ENCODE results near the gene PDXK. TPM values are rescaled to one million over a fixed set of nuclear protein-coding genes. Genes with fewer than 3 reads are reported as not detected.

Gene PDXK
- polyA plus RNA-seq, 1 donor from 2014 or later = 22.8 TPM

GRCh38 chr21:43694437-43695079 is 24.4 kb upstream of the PDXK start:
- Histone ChIP-seq H3K79me2 (replicated peaks; ENCODE audit: insufficient read depth, low read length) (no peaks in the 10 kb centered on the region), H3K27ac (ENCODE audit: low read length) (no peak overlapping the region), H2AFZ (ENCODE audit: low read depth, low read length) (no peak overlapping the region), H3K27me3 (ENCODE audit: insufficient read depth, low read depth, low read length) (no peaks in the 10 kb centered on the region), H3K36me3 (ENCODE audit: insufficient read depth, low read length) (no peaks in the 10 kb centered on the region), H3K9me2 (ENCODE audit: insufficient read depth, low read length) (no peaks in the 10 kb centered on the region), H3K9me3 (ENCODE audit: low read length) (no peaks in the 10 kb centered on the region), H3K4me2 (ENCODE audit: low read length) (no peak overlapping the region), H3F3A (ENCODE audit: insufficient read depth, low read length, poor library complexity, severe bottlenecking) (no peaks in the 10 kb centered on the region), H4K20me1 (ENCODE audit: insufficient read depth) (no peaks in the 10 kb centered on the region), H3K4me3 (ENCODE audit: low read length) (no peak overlapping the region), H3K9ac (ENCODE audit: low read length) (no peak overlapping the region)
- TF ChIP-seq CTCF (IDR thresholded peaks at IDR 0.05; ENCODE audit: poor library complexity, severe bottlenecking) (no peak), POLR2AphosphoS5 (IDR thresholded peaks at IDR 0.05) (no peak), REST (IDR thresholded peaks at IDR 0.05; ENCODE audit: borderline replicate concordance) (no peak), TAF1 (IDR thresholded peaks at IDR 0.05; ENCODE audit: low read depth) (no peak), EP300 (conservative IDR thresholded peaks at IDR 0.05; ENCODE audit: poor library complexity, severe bottlenecking) (no peak), SMC3 (conservative IDR thresholded peaks at IDR 0.05; ENCODE audit: poor library complexity) (no peak)

GRCh38 chr21:43696214-43696613 is 22.7 kb upstream of the PDXK start:
- Histone ChIP-seq H3K4me2 (ENCODE audit: low read length) (no peak overlapping the region), H2AFZ (ENCODE audit: low read depth, low read length) (no peak overlapping the region), H3K27me3 (ENCODE audit: insufficient read depth, low read depth, low read length) (no peaks in the 10 kb centered on the region), H3K27ac (ENCODE audit: low read length) (no peak overlapping the region), H3K4me3 (ENCODE audit: low read length) (no peak overlapping the region), H3K79me2 (replicated peaks; ENCODE audit: insufficient read depth, low read length) (no peaks in the 10 kb centered on the region), H3K9me3 (ENCODE audit: low read length) (no peaks in the 10 kb centered on the region), H4K20me1 (ENCODE audit: insufficient read depth) (no peaks in the 10 kb centered on the region), H3K9me2 (ENCODE audit: insufficient read depth, low read length) (no peaks in the 10 kb centered on the region), H3K9ac (ENCODE audit: low read length) (no peak overlapping the region), H3K36me3 (ENCODE audit: insufficient read depth, low read length) (no peaks in the 10 kb centered on the region), H3F3A (ENCODE audit: insufficient read depth, low read length, poor library complexity, severe bottlenecking) (no peaks in the 10 kb centered on the region)
- TF ChIP-seq REST (IDR thresholded peaks at IDR 0.05; ENCODE audit: borderline replicate concordance) = no peak
- no peak for TF ChIP-seq TAF1 (IDR thresholded peaks at IDR 0.05; ENCODE audit: low read depth)
- no peak for TF ChIP-seq EP300 (conservative IDR thresholded peaks at IDR 0.05; ENCODE audit: poor library complexity, severe bottlenecking)
- TF ChIP-seq EZH2 (IDR thresholded peaks at IDR 0.05; ENCODE audit: borderline replicate concordance, insufficient read depth, low read length, poor library complexity, severe bottlenecking) = no peak
- TF ChIP-seq MXI1 (conservative IDR thresholded peaks at IDR 0.05; ENCODE audit: poor library complexity, severe bottlenecking) = no peak
- no peak for TF ChIP-seq POLR2AphosphoS5 (IDR thresholded peaks at IDR 0.05)
- TF ChIP-seq RAD21 (conservative IDR thresholded peaks at IDR 0.05) = no peak
- no peak for TF ChIP-seq CTCF (IDR thresholded peaks at IDR 0.05; ENCODE audit: poor library complexity, severe bottlenecking)
- no peak for TF ChIP-seq SMC3 (conservative IDR thresholded peaks at IDR 0.05; ENCODE audit: poor library complexity)
